Activated T-helper 1 cell treated with anti-CD3 and anti-CD28 coated beads, Interleukin-12 subunit alpha, Interleukin-12 subunit beta, Interleukin-2, Interleukin-4 antibody, amounts not matched to agents 30 ng/mL and 10 ng/mL and 1 ng/mL, durations not matched to agents 14 hours and 24 hours and 36 hours (primary cell): ENCODE data around the gene NTHL1. TPM values are rescaled to one million over a fixed set of nuclear protein-coding genes. Genes with fewer than 3 reads are reported as not detected.
"Not testable (repeated sequence)": the region's sequence is repeated elsewhere in the genome, so short reads cannot be mapped to it uniquely, and the experiment has no call there.

Experiments used
- DNase-seq: peaks from one replicate; pipeline ENCODE4 v3.0.0; 2021; ENCODE audit warnings: low spot score
- H3K27ac Mint-ChIP-seq: one replicate; pipeline ENCODE4 v1.8.0; 2021; ENCODE audit warnings: mild to moderate bottlenecking, mixed read lengths
- H3K27me3 Mint-ChIP-seq: one replicate; pipeline ENCODE4 v1.8.0; 2022; ENCODE audit warnings: mild to moderate bottlenecking, moderate library complexity, mixed read lengths; ENCODE audit not compliant: insufficient read depth
- H3K36me3 Mint-ChIP-seq: one replicate; pipeline ENCODE4 v1.8.0; 2021; ENCODE audit warnings: low read depth, mixed read lengths
- H3K4me1 Mint-ChIP-seq: one replicate; pipeline ENCODE4 v1.8.0; 2021; ENCODE audit warnings: low read depth, mixed read lengths
- H3K4me3 Mint-ChIP-seq: one replicate; pipeline ENCODE4 v1.8.0; 2021; ENCODE audit warnings: mild to moderate bottlenecking, moderate library complexity, mixed read lengths
- H3K9me3 Mint-ChIP-seq: one replicate; pipeline ENCODE4 v1.8.0; 2021; ENCODE audit warnings: mixed read lengths
- intact Hi-C: fragments of 100-400 bp; cut with micrococcal nuclease; formaldehyde crosslinking; loops from one replicate; pipeline ENCODE4 v1.15.1; 2024
- total RNA-seq: library from RNA; stranded (reverse); gene quantifications from 2 replicates; pipeline ENCODE4 v1.2.3, GENCODE V29; 2022

NTHL1 gene
- total RNA-seq, 1 donor from 2014 or later = 50.0 TPM

DNA sequence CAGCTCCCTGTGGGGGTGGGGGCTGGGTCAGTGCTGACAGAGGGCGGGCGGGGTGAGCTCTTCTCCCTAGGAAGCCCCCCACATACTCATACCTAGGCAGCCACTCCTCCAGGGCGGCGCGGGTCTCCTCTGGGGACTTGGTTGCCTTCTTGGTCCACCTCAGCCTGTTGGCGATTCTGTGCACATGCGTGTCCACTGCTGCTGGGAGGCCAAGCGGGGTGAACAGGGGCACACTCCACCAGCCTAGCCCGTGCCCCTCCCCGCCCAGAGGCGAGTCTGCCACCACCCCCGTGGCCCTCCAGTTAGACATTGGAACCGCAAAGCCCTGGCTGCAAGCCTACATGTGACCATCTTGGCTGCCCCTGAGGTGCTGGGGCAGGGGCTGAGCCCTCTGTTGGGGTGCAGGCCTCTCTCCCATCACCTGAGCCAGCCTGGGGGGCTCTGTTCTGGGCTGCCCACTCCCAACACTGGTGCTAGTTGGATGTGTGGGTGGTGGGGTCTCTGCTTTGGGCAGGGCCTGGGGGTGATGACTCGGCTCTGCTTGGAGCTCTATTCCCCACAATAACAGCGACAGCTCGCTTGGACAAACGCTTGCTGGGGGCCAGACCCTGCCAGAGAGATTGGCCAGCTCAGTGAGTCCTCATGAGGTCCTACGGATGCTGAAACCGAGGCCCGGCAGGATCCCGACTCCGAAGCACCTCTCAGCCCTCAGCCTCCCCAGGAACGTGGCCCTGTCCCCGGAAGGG lies 7.4 kb downstream of the NTHL1 start:
- H3K4me3 Mint-ChIP-seq = no peak overlapping the region
- intact Hi-C loops = loop anchor here (10.0 kb wide), 1 partner anchor 615 kb away; the partner anchor contains the start of gene UQCC4
- no peaks in the 10 kb centered on the region for H3K4me1 Mint-ChIP-seq
- H3K36me3 Mint-ChIP-seq = no peaks in the 10 kb centered on the region
- DNase-seq = no peak
- H3K27ac Mint-ChIP-seq = no peak overlapping the region
- no peaks in the 10 kb centered on the region for H3K9me3 Mint-ChIP-seq
- H3K27me3 Mint-ChIP-seq = no peaks in the 10 kb centered on the region

DNA sequence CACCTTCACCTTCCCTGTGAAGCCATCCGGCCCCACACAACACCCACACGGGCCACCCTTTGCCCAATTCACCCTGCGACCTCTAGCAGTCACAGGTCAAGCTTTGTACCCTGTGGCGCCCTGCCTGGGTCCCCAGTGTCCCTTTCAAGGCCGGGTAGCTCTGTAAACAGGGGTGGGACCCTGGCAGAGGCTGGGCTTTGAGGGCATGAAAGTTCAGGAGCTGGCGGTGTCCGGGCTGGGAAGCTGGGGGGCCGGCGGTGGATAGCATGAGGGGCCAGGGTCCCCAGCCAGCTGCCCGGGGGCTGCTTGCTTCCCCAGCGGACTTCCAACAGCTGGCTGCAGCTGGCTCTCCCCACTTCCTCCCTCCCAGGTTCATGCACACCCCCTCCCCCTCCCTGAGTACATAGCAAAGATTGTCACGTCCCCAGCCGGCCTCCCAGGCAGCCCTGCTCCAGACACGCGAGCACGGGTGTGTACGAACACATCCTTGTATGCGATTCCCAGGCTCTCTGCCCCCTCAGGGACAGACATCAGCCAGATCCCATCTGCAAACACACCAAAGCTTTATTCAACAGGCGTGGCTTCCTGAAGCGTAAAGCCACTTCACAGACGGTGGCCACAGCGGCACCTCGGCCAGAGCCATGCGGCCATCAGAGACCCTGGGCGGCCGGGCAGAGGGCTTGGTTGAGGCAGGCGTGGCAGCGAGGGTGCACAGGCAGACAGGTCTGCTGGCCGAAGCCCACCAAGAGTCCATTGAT lies 8.2 kb downstream of the NTHL1 start:
- no peaks in the 10 kb centered on the region for H3K27me3 Mint-ChIP-seq
- no peak overlapping the region for H3K27ac Mint-ChIP-seq
- intact Hi-C loops = loop anchor here (10.0 kb wide), 1 partner anchor 615 kb away; the partner anchor contains the start of gene UQCC4
- H3K4me3 Mint-ChIP-seq = no peak overlapping the region
- no peak for DNase-seq
- no peaks in the 10 kb centered on the region for H3K36me3 Mint-ChIP-seq
- H3K9me3 Mint-ChIP-seq = no peaks in the 10 kb centered on the region
- no peaks in the 10 kb centered on the region for H3K4me1 Mint-ChIP-seq

DNA sequence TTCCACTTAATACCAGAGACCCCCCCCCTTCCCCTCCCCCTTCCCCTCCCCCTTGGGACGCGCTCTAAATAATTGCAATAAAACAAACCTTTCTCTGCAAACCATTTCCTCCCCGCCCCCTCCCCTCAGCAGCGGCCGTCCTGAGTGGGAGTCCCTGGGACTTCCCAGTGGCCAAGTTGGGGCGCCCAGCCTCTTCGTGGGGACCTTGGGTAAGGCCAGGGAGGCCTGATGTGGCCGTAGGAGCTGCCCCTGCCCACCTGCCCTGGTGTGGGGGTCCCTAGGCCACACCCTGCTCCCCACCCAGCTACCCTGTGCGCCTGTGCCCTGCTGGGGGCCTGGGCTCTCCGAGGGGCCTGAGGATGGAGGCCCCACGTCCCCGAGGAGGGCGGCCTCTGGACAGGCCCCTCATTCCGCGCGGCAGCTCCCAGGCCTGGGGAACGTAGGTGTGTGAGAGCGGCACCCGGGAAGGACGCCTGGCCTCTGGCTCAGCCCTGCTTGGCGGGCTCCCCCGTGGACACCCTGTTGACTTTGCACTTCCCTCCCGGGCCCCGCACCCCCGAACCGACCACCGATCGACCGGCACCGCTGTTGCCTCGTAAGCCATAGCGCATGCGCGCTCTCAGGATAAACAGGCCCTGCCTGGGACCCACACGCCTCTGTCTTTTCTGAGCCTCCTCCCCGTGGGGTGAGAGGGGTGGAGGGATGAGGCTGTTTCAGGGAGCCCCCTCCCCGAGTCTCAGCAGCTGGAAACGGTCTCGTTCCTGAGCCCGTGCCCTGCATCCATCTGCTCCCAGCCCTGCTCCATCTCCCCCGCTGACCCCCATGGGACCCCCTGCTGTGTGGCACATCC lies 9.0 kb downstream of the NTHL1 start:
- Mint-ChIP-seq H3K27ac (no peak overlapping the region), H3K9me3 (no peaks in the 10 kb centered on the region), H3K36me3 (no peaks in the 10 kb centered on the region), H3K4me3 (no peak overlapping the region), H3K4me1 (no peaks in the 10 kb centered on the region), H3K27me3 (no peaks in the 10 kb centered on the region)
- DNase-seq = no peak
- intact Hi-C loops = no loop called here

DNA sequence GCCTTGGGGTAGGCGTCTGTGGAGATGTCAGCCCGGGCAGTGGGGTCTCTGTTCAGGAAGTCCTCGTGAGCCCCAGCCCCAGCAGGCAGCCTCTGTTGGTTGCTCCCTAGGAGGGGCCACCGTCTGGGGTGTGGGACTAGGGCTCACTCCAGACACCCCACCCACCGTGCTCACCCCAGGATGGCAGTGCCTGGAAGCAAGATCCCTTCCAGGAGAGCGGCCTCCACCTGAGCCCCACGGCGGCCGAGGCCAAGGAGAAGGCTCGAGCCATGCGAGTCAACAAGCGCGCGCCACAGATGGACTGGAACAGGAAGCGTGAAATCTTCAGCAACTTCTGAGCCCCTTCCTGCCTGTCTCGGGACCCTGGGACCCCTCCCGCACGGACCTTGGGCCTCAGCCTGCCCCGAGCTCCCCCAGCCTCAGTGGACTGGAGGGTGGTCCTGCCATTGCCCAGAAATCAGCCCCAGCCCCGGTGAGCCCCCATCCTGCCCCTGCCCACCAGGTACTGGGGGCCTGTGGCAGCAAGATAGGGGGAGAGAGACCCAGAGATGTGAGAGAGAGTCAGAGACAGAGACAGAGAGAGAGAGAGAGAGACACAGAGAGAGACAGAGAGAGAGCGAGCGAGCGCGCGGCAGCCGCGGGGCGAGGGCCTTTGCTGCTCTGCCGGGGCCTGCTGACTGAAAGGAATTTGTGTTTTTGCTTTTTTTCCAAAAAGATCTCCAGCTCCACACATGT lies 9.8 kb downstream of the NTHL1 start:
- Mint-ChIP-seq H3K4me3 (no peak overlapping the region), H3K27ac (no peak overlapping the region), H3K36me3 (no peaks in the 10 kb centered on the region), H3K4me1 (no peaks in the 10 kb centered on the region), H3K27me3 (no peaks in the 10 kb centered on the region), H3K9me3 (no peaks in the 10 kb centered on the region)
- DNase-seq = no peak
- intact Hi-C loops = no loop called here

DNA sequence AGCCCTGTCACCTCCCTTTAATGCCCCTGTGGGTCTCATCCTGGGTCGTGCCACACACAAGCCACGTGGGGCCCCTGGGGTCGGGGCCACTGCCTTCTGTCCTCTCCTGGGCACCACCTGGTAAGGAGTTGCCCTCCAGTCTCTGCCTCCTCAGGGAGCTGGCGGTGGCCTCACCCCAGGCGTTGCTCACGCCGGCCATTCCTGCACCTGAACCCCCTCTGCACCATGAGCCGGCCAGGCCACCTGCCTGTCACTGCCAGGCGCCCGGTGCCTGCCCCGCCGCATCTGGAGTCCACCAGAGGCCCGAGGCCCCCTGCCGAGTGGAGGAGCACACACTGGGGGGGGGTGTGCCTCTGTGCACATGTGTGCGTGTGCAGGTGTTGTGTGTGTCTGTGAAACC lies 10.5 kb downstream of the NTHL1 start:
- intact Hi-C loops = no loop called here
- no peak overlapping the region for H3K4me3 Mint-ChIP-seq
- DNase-seq = no peak
- no peaks in the 10 kb centered on the region for H3K36me3 Mint-ChIP-seq
- no peaks in the 10 kb centered on the region for H3K27me3 Mint-ChIP-seq
- H3K9me3 Mint-ChIP-seq = no peaks in the 10 kb centered on the region
- no peaks in the 10 kb centered on the region for H3K4me1 Mint-ChIP-seq
- no peak overlapping the region for H3K27ac Mint-ChIP-seq

DNA sequence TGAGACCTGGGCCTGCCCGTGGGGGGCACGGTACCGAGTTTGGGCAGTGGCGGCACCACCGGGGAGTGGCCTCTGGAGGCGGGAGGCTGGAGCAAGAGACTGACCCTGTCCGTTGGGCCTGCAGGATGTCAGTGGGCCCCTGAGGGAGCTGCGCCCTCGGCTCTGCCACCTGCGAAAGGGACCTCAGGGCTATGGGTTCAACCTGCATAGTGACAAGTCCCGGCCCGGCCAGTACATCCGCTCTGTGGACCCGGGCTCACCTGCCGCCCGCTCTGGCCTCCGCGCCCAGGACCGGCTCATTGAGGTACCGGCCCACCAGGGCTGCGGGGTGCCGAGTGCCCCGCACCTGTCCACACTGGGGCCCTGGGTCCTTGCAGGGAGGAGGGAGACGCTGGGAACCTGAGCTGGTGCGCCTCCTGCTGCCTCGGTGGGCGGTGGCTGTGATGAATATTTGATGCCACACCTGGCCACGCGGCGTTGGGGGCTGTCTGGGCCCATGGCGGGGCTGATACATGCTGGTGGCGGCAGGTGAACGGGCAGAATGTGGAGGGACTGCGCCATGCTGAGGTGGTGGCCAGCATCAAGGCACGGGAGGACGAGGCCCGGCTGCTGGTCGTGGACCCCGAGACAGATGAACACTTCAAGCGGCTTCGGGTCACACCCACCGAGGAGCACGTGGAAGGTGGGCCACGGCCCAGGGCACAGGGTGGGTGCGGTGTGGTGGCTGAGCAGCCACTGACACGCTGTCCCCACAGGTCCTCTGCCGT lies 11.3 kb downstream of the NTHL1 start:
- H3K27me3 Mint-ChIP-seq = no peaks in the 10 kb centered on the region
- no peaks in the 10 kb centered on the region for H3K36me3 Mint-ChIP-seq
- no peaks in the 10 kb centered on the region for H3K4me1 Mint-ChIP-seq
- no peaks in the 10 kb centered on the region for H3K9me3 Mint-ChIP-seq
- no peak overlapping the region for H3K4me3 Mint-ChIP-seq
- intact Hi-C loops = no loop called here
- no peak overlapping the region for H3K27ac Mint-ChIP-seq
- no peak for DNase-seq

DNA sequence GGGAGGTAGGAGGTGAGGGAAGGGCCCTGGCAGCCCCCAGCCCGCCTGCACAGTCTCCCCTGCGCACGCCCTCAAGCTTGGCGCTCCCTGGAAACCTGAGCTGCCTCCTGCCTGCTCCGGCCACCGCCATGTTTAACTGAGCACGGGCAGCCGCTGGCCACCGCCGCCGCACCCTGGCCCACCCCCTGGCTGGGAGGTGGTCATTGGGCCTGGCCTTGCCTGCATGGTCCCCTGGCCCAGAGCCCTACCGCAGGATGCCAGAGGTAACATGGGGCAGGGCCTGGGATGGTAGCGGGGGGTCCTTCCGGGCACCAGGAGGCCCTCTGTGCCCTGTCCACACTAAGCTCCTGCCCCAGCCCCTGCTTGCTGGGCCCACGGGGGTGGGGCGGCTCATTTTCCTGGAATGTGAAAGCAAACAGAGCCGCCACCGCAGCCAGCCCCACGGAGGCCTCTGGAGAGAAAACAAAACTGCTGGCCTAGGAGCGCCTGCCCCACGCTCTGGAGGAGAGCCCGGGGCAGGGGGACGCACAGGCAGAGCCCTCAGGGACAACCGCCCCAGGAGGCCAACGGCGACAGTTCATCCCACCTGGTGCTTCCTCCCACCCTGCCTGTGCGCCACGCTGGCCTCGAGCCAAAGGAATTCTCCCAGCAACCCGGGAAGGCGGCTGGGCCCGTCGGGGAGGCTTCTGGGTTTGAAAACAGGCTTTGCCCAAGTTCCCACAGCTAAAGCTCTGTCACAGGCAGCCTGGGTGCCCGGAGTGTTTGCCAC lies 12.0 kb downstream of the NTHL1 start:
- no peak for DNase-seq
- Mint-ChIP-seq H3K4me1 (no peaks in the 10 kb centered on the region), H3K36me3 (no peaks in the 10 kb centered on the region), H3K4me3 (no peak overlapping the region), H3K27me3 (no peaks in the 10 kb centered on the region), H3K9me3 (no peaks in the 10 kb centered on the region), H3K27ac (no peak overlapping the region)
- intact Hi-C loops = no loop called here

DNA sequence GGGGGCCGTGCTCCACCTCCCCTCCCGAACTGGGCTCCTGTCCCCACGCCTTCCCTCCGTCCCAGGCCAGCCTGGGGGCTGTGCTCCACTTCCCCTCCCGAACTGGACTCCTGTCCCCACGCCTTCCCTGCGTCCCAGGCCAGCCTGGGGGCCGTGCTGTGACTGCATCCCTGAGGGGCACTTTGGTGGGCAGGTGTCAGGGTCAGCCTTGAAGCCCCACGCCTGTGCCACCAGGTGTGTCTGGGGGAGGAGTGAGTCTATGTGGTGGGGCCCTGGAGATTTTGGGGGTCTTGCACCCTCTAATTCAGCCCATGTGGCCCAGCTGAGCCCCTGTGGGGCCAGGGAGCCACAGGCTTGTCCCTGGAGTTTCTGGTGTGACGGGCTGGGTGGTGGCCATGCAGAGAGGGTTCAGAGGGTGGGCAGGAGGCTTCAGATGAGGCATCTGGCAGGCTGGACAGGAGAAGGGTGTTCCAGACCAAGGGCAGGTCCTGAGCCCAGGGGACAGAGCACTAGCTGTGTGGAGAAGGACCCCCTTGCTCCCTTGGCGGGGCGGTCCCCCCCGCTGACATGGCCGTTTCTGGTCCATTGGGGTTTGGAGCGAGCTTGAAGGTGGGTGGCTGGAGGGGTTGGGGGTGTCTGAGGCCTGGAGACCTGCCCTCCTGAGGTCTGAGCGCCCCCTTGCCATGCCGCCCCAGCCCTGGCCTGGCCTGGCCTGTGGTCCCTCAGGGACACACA lies 12.8 kb downstream of the NTHL1 start:
- no peak for DNase-seq
- Mint-ChIP-seq H3K4me1 (no peaks in the 10 kb centered on the region), H3K36me3 (no peaks in the 10 kb centered on the region), H3K9me3 (no peaks in the 10 kb centered on the region), H3K4me3 (no peak overlapping the region), H3K27me3 (no peaks in the 10 kb centered on the region), H3K27ac (no peak overlapping the region)
- intact Hi-C loops = no loop called here

DNA sequence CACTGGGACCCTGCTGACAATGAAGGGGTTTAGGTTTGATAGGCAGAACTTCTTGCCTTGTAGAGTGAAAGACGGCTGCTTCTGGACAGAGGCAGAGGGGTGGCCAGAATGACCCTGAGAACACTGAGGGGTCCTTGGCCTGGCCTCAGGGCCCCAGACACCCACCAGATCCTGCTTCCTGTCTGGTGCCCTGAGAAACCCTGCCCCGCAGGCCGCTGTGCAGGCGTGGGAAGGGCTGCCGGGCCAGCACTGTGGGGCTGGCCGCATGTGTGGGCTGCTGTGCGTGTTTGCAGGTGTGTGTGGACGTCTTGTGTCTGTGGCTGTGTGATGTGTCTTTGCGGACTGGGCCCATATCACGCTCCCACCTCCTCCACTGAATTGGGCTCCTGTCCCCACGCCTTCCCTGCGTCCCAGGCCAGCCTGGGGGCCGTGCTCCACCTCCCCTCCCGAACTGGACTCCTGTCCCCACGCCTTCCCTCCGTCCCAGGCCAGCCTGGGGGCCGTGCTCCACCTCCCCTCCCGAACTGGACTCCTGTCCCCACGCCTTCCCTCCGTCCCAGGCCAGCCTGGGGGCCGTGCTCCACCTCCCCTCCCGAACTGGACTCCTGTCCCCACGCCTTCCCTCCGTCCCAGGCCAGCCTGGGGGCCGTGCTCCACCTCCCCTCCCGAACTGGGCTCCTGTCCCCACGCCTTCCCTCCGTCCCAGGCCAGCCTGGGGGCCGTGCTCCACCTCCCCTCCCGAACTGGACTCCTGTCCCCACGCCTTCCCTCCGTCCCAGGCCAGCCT lies 13.5 kb downstream of the NTHL1 start:
- H3K4me3 Mint-ChIP-seq, intact Hi-C loops, H3K36me3 Mint-ChIP-seq, H3K4me1 Mint-ChIP-seq, H3K9me3 Mint-ChIP-seq, DNase-seq, H3K27me3 Mint-ChIP-seq, H3K27ac Mint-ChIP-seq: not testable (repeated sequence)

DNA sequence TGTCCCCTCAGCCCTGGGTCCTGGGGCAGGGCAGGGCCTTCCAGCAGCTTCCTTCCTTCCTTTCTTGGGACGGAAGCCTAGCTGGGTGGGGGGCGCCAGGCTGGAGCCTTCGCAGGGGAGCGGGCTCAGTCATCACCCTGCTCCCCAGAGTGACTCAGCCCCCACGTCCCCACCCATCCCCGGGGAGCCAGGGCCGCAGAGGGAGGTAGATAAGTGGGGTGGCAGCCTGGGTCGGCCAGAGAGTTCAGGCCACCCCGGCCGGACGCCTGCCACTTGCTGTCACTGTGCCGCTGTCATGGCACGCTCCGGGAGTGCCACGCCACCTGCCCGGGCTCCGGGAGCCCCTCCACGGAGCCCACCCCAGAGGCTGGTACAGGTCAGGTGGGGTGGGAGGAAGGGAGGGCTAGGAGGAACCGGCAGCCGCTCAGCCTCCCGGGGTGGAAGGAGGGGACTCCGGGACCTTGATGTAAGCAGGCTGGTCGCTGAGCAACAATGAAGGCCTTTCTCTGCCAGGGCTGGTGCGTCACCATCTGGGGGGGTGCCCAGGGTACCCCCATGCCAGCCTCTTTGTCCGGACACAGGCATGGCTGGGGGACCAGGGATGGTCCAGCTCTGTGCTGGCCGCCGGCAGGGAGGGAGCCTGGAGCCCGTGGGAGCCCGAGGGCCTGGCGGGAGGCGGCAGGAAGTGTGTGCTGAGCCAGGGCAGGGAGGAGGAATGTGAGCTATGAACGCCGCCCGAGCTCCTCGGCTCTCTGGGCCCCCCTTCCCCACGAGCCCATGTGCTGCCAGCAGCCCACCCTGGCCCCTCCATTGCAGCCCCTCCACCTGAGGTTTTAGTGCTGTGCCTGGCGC lies 14.4 kb downstream of the NTHL1 start:
- H3K4me1 Mint-ChIP-seq = no peaks in the 10 kb centered on the region
- H3K27me3 Mint-ChIP-seq = peaks cover 2% of the 10 kb centered on the region
- intact Hi-C loops = no loop called here
- H3K9me3 Mint-ChIP-seq = no peaks in the 10 kb centered on the region
- H3K27ac Mint-ChIP-seq = no peak overlapping the region
- no peaks in the 10 kb centered on the region for H3K36me3 Mint-ChIP-seq
- no peak overlapping the region for H3K4me3 Mint-ChIP-seq
- DNase-seq = no peak
